Umbilical cord (tissue), 2 donors: Measurements from ENCODE around the gene TJP1. TPM values are rescaled to one million over a fixed set of nuclear protein-coding genes. Genes with fewer than 3 reads are reported as not detected.
A peak's percentile ranks its signal among the peaks of the same experiment; 100 is the strongest.
"Not testable (repeated sequence)": the region's sequence is repeated elsewhere in the genome, so short reads cannot be mapped to it uniquely, and the experiment has no call there.

Experiments used
- DNase-seq: peaks from one replicate; pipeline ENCODE4 v3.0.0-alpha.2; 2015; ENCODE audit warnings: low spot score
- total RNA-seq: library from RNA; depleted of rRNA; stranded (reverse); fragments of >200 nt; gene quantifications from one replicate; pipeline ENCODE4 v1.2.3, GENCODE V29; 2014; ENCODE audit warnings: low replicate concordance; ENCODE audit not compliant: insufficient read depth

The TJP1 gene
- total RNA-seq, 1 donor from 2014 or later = 63.1 TPM

- no peak for DNase-seq
Measured at GRCh38 chr15:29840054-29840453, 17.8 kb upstream of the TJP1 start.

DNA sequence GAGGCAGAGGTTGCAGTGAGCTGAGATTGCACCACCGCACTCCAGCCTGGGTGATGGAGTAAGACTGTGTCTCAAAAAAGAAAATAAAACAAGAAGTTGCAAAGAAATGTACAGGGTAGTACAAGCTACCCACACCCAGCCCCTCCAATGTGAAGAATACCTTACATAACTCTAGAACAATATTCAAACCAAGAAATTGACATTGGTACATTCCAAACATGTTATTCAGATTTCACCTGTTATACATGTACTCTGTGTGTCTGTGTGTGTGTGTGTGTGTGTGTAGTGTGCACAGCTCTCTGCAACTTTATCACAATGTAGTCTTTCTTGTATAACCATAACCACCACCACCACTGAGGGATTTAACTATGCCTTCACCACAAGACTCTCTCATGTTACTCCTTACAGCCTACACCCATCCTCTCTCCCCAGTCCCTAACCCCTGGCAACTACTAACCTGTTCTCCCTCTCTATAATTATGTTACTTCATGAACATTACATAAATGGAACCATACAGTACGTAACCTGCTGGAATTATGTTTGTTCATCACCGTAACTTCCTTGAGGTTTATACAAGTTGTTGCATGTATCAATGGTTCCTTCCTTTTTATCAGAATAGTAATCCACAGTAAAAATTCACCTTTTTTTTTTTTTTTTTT is 16.2 kb upstream of the TJP1 start:
- peak; percentile 8 for DNase-seq

DNA sequence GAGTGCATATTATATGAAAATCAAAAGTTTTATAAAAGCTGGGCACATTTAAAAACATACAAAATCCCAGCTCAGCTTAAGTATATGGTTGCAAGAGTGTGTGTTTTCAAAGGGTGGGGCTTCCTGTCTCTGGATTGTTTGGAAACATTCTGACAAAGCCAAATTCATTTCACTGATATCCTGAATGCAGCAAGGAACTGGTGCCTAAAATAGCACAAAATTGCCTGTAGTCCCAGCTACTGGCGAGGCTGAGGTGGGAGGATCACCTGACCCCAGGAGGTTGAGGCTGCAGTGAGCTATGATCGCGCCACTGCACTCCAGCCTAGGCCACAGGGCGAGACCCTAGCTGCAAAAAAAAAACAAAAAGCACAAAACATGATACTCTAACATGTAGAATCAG is 13.0 kb upstream of the TJP1 start:
- peak; percentile 73 for DNase-seq

DNA sequence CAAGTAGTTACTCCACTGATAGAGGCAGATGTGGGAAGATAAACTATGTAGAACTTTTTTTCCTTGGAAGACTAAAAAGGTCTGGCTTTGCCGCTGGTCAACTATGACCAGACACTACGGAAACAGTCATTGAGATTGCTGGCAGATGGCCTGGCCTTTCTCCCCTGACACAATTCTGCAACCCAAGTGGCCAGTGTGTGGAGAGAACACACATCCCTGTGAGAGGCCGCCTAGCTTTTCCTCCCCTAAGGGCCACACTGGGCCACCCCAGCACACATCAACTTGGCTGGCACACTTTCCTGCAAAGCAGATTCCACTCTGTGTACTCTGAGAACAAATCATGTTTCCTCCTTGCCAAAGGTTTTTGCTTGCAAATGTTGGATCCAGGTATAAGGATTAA is 10.4 kb upstream of the TJP1 start:
- no peak for DNase-seq

- no peak for DNase-seq
Measured at GRCh38 chr15:29826908-29827820, 4.9 kb upstream of the TJP1 start.

GRCh38 chr15:29825227-29825626 is 3.0 kb upstream of the TJP1 start:
- no peak for DNase-seq

GRCh38 chr15:29822684-29823459 is 604 bp upstream of the TJP1 start:
- peak; percentile 86 for DNase-seq

GRCh38 chr15:29821416-29822099 is 710 bp downstream of the TJP1 start:
- DNase-seq = peak; percentile 79

DNA sequence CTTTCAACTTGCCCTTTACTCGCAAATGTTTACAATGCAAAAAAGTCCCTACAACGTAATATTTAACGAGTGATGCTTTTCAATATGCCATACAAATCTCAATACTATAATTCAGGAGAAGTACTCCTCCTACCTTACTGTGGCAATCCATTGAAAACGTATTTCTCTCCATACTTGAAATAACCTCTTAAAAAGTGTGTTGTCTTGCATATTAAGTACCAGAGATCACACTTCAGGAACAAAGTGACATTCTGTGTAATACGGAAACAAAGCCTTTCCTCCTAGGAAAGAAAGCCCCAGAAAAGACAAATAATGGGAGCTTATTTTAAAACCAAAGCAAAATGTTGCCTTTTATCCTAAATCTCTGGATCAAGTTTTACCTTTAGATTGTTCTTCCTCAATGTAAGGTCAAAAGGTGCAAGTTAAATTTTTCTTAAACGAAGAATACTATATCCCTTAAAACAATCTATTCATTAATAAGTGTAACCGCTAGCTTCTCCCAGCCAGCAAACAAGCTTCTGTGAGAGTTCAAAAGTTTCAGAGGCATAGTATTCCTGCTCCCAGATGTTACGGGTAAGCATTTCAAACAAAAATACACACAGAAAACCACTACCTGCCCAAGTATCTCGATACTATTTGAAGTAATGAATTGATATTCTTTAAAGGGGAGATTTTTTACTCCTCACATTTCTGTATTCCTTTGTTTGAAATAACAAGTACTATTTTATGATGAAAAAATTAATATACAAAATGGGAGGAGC is 1.7 kb downstream of the TJP1 start:
- DNase-seq = peak; percentile 31

DNA sequence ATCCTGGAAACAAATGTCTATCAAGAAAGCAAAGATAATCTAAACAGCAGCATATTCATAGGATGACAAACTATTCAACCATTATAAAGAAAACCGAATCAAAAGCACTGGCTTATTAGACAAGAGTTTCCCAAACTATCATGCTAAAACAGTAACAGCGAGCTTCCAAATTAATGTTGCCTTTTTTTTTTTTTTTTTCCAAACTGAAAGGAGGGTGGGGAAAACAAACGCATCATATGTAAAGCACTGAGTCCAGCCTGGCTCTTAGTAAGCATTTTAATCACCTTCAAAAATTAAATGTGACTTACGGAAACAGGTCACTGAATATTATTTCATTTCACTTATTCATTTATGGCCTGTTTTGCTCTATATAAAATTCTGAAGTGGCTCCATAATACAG is 2.3 kb downstream of the TJP1 start:
- no peak for DNase-seq

DNA sequence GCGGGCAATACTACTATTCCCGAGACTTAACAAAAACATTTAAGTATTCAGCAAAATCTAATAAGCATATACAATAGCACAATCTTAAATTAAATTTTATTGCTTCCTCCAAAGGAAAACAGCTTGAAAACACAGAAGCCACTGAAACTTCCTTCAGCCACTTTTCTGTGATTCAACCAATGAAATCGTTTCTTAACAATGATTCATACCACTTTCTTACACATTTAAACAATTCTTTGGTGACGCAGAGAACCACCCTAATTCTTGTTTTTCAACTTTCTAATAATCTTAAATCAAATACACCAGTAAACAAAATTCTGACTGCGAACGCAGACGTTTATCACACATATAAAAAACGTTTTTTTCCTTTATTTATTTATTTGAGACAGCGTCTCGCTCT is 4.1 kb downstream of the TJP1 start:
- DNase-seq = no peak

DNA sequence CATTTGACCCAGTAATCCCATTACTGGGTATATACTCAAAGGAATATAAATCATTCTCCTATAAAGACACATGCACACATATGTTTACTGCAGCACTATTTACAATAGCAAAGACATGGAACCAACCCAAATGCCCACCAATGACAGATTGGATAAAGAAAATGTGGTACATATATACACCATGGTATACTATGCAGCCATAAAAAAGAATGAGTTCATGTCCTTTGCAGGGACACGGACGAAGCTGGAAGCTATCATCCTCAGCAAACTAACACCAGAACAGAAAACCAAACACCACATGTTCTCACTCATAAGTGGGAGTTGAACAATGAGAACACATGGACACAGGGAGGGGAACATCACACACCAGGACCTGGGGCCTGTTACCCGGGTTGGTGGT is 4.8 kb downstream of the TJP1 start:
- DNase-seq = not testable (repeated sequence)

DNA sequence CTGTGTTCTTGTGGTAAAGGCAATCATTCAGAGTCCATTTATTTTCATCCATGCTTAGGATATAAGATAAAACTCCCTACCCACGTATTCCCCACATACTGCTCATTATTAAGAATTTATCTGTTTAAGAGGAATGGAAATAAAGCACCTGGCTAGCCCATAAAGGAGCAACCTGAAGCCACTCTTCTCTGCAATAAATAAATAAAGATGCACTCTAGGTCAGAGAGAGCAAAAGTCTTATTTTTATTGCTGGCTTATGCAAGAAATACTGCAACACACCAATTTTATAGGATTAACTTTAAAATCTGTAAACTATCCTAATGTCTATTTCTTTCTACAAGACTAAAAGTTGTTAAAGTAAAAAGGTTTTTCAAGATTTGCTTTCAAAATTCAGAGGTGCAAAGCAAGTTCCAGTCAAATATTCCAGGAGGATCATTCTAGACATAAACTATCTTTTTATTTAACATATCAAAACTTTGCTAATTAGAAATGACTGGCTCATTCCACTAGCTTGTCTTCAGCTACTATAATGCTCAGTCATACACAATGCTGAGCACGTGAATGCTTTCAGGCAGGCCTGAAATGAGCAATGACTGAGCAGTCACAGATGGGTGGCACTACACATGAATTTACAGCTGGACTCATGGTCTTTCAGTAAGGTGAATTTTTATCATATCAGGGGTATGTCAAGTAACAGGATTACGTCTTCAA is 7.1 kb downstream of the TJP1 start:
- peak; percentile 25 for DNase-seq

- DNase-seq = no peak
Measured at GRCh38 chr15:29813009-29813408, 9.3 kb downstream of the TJP1 start.

- peak; percentile 71 for DNase-seq
Measured at GRCh38 chr15:29812384-29812694, 9.9 kb downstream of the TJP1 start.

DNA sequence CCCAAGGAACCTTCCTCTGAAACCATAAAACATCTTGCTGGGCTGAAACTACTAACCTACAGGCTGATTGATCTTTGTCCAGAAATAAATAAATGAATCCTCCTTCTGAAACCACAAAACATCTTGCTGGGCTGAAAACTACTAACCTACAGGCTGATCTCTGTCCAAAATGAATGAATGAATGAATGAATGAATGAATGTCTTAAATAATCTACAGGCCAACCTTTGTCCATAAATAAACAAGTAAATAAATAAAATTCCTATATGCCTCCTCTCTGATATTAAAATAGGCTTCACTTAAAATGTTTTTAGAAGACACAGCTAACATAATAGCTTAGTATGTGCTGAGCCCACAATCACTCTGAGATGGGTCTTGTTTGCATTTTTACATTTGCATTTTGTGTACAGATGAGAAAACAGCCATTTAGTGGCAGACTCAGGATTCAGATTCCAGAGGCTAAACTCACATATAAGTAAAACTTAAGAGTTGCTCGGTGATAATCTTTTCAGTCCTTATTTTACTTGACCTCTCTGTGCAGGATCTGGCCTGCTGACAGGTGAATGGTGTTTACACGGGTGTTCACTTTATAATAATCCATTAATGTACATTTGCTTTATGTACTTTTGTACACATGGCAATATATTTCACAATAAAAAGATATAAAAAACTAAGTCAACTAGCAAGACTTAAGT is 10.4 kb downstream of the TJP1 start:
- DNase-seq = no peak

DNA sequence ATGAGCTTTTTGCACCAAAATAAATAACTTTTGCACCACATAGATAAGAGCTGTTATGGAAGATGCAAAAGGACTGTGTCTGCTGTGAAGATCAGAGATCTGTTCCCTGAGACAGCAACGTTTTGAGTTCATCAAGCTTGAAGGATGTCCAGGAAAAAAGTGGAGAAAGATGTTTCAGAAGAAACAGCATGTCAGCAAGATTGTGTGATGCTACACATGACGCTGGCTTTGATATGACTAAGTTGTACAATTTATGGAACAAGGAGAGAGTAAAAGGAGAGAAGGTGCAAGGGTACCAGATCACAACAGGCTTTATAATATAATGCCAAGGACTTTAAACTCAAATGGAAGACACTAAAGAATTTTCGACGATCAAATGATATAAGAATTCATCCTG is 16.6 kb downstream of the TJP1 start:
- DNase-seq = no peak

DNA sequence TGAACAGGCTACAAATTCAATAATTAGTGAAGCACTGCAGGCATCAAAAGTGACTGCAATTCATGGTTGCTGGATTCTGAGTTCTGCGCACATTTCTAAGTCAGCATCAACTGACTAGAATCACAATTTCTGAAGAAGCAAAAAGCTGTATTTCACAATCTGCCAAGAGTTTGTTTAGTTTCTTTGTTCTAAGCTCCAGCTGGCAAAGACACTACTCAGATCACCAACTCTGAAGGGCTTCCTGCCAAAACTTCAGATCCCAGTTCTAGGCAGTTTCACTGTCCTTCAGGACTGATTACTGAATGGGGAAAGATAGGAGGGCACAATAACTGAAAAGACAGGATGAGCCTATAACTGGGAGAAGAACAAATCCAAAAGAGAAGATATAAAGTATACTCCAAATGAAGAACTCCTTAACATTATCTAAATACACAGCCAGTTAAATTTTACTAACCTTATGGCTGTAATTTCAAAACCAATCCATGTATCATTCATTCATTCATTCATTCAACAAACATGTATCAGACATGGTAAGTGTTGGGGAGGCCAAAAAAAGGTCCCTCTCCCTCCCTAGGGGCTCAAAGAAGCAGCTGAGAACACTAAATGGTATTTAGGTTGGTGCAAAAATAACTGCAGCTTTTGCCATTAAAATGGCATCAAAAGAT is 17.1 kb downstream of the TJP1 start:
- peak; percentile 91 for DNase-seq

GRCh38 chr15:29802411-29802810 is 19.9 kb downstream of the TJP1 start:
- DNase-seq = no peak
